CD4-positive, alpha-beta T cell treated with Interleukin-4 for 1 hour (primary cell): ENCODE results near the gene RGS6.

Experiments
- DNase-seq, 2 donors: peaks; one replicate each; pipeline ENCODE4 v3.0.0-alpha.2; 2020 to 2022

Gene RGS6

GRCh38 chr14:72614365-72614764, 682.1 kb downstream of the RGS6 start:
- no peak for DNase-seq

- no peak for DNase-seq
These were observed 682.7 kb downstream of the RGS6 start for GRCh38 chr14:72614891-72615415.

- DNase-seq = no peak
These were observed 683.4 kb downstream of the RGS6 start for GRCh38 chr14:72615451-72616121.
